Measurements from ENCODE around the gene SLC36A4.

The SLC36A4 gene

GRCh38 chr11:93117565-93117964 is 80.2 kb downstream of the SLC36A4 start:
- no peaks in the 10 kb centered on the region for H3K27me3 ChIP-seq (ENCODE audit: insufficient read depth, low read length, poor library complexity, severe bottlenecking)
- no peaks in the 10 kb centered on the region for H3K9me3 ChIP-seq (ENCODE audit: insufficient read depth, low read depth, low read length)
- no peaks in the 10 kb centered on the region for H3F3A ChIP-seq (ENCODE audit: low read depth)
- H3K9me2 ChIP-seq (replicated peaks; ENCODE audit: low read depth, low read length): no peaks in the 10 kb centered on the region
- H3K36me3 ChIP-seq (ENCODE audit: insufficient read depth, low read length): no peaks in the 10 kb centered on the region
- H3K9ac ChIP-seq (ENCODE audit: low read depth, low read length, poor library complexity, severe bottlenecking): no peak overlapping the region
- H3K4me1 ChIP-seq (ENCODE audit: insufficient read depth, low read length, poor library complexity, severe bottlenecking): no peaks in the 10 kb centered on the region
- H2AFZ ChIP-seq (ENCODE audit: low read length): no peak overlapping the region
- TF ChIP-seq EZH2phosphoT487 (IDR thresholded peaks at IDR 0.05; ENCODE audit: borderline replicate concordance) (no peak), CTCF (conservative IDR thresholded peaks at IDR 0.05; ENCODE audit: low read length) (no peak)
- H3K4me3 ChIP-seq (ENCODE audit: low read length, poor library complexity, severe bottlenecking): no peak overlapping the region
- H3K79me2 ChIP-seq (ENCODE audit: insufficient read depth, low read length): no peaks in the 10 kb centered on the region
- no peaks in the 10 kb centered on the region for H4K20me1 ChIP-seq (ENCODE audit: insufficient read depth, low read length, poor library complexity, severe bottlenecking)
- no peak overlapping the region for H3K4me2 ChIP-seq (ENCODE audit: low read depth, low read length, poor library complexity, severe bottlenecking)

- no peaks in the 10 kb centered on the region for H3K9me3 ChIP-seq (ENCODE audit: insufficient read depth, low read depth, low read length)
- no peak overlapping the region for H3K9ac ChIP-seq (ENCODE audit: low read depth, low read length, poor library complexity, severe bottlenecking)
- H3K79me2 ChIP-seq (ENCODE audit: insufficient read depth, low read length): no peaks in the 10 kb centered on the region
- H2AFZ ChIP-seq (ENCODE audit: low read length): no peak overlapping the region
- no peak overlapping the region for H3K4me2 ChIP-seq (ENCODE audit: low read depth, low read length, poor library complexity, severe bottlenecking)
- H3K4me1 ChIP-seq (ENCODE audit: insufficient read depth, low read length, poor library complexity, severe bottlenecking): no peaks in the 10 kb centered on the region
- no peak for TF ChIP-seq EZH2phosphoT487 (IDR thresholded peaks at IDR 0.05; ENCODE audit: borderline replicate concordance)
- TF ChIP-seq CTCF (conservative IDR thresholded peaks at IDR 0.05; ENCODE audit: low read length): no peak
- H3K36me3 ChIP-seq (ENCODE audit: insufficient read depth, low read length): no peaks in the 10 kb centered on the region
- H3K4me3 ChIP-seq (ENCODE audit: low read length, poor library complexity, severe bottlenecking): no peak overlapping the region
- H3F3A ChIP-seq (ENCODE audit: low read depth): no peaks in the 10 kb centered on the region
- no peaks in the 10 kb centered on the region for H4K20me1 ChIP-seq (ENCODE audit: insufficient read depth, low read length, poor library complexity, severe bottlenecking)
- no peaks in the 10 kb centered on the region for H3K9me2 ChIP-seq (replicated peaks; ENCODE audit: low read depth, low read length)
- no peaks in the 10 kb centered on the region for H3K27me3 ChIP-seq (ENCODE audit: insufficient read depth, low read length, poor library complexity, severe bottlenecking)
Measured at GRCh38 chr11:93116641-93117441, 81.0 kb downstream of the SLC36A4 start.

GRCh38 chr11:93114304-93114703 is 83.5 kb downstream of the SLC36A4 start:
- Histone ChIP-seq H4K20me1 (ENCODE audit: insufficient read depth, low read length, poor library complexity, severe bottlenecking) (no peaks in the 10 kb centered on the region), H3K9ac (ENCODE audit: low read depth, low read length, poor library complexity, severe bottlenecking) (no peak overlapping the region), H3K4me3 (ENCODE audit: low read length, poor library complexity, severe bottlenecking) (no peak overlapping the region), H3K9me2 (replicated peaks; ENCODE audit: low read depth, low read length) (no peaks in the 10 kb centered on the region), H3K27me3 (ENCODE audit: insufficient read depth, low read length, poor library complexity, severe bottlenecking) (no peaks in the 10 kb centered on the region), H3F3A (ENCODE audit: low read depth) (no peaks in the 10 kb centered on the region), H3K4me2 (ENCODE audit: low read depth, low read length, poor library complexity, severe bottlenecking) (no peak overlapping the region), H3K36me3 (ENCODE audit: insufficient read depth, low read length) (no peaks in the 10 kb centered on the region), H3K4me1 (ENCODE audit: insufficient read depth, low read length, poor library complexity, severe bottlenecking) (no peaks in the 10 kb centered on the region), H2AFZ (ENCODE audit: low read length) (no peak overlapping the region), H3K9me3 (ENCODE audit: insufficient read depth, low read depth, low read length) (no peaks in the 10 kb centered on the region), H3K79me2 (ENCODE audit: insufficient read depth, low read length) (no peaks in the 10 kb centered on the region)
- TF ChIP-seq EZH2phosphoT487 (IDR thresholded peaks at IDR 0.05; ENCODE audit: borderline replicate concordance) (no peak), CTCF (conservative IDR thresholded peaks at IDR 0.05; ENCODE audit: low read length) (no peak)
